WTC11 (cell line): ENCODE results near the gene MRS2.

Experiments used
- ATF3 ChIP-seq: sonication (generic); formaldehyde crosslinking; conservative IDR thresholded peaks from 2 replicates; pipeline ENCODE4 v1.8.1; 2022; ENCODE audit warnings: mild to moderate bottlenecking, missing genetic modification reagents
- ELF4 ChIP-seq: sonication (generic); formaldehyde crosslinking; IDR thresholded peaks from 2 replicates; pipeline ENCODE4 v1.8.1; 2022; ENCODE audit warnings: low read depth, mild to moderate bottlenecking, moderate library complexity, missing genetic modification reagents

GRCh38 chr6:24410622-24411021 is 7.9 kb downstream of the MRS2 start:
- no peak for TF ChIP-seq ELF4 (CRISPR knock-in tag)
- TF ChIP-seq ATF3 (CRISPR knock-in tag), result no peak
